ENCODE data around the gene ZNF804B.

GRCh38 chr7:88942815-88943501 lies 183.5 kb downstream of the ZNF804B start:
- TF ChIP-seq CTCF (IDR thresholded peaks at IDR 0.05) (no peak), ZFX (IDR thresholded peaks at IDR 0.05; ENCODE audit: borderline replicate concordance) (no peak)

Measured in 22Rv1 (cell line).